Panc1 (cell line): ENCODE measurements around the gene ARMCX6.

Experiments used
- CTCF ChIP-seq: fragments of 450-650 bp; IDR thresholded peaks from 2 replicates; pipeline ENCODE4 v1.5.1; 2017; ENCODE audit warnings: mild to moderate bottlenecking
- POLR2AphosphoS5 ChIP-seq: IDR thresholded peaks from 2 replicates; pipeline ENCODE4 v1.6.1; 2012; ENCODE audit warnings: mild to moderate bottlenecking, low read depth, low read length, moderate library complexity
- REST ChIP-seq, 2 experiments: IDR thresholded peaks; 2 replicates each; pipeline ENCODE4 v1.6.1; 2011 to 2012; ENCODE audit warnings: low read depth in 2 of 2, control low read depth in 1 of 2, low read length in 1 of 2, mild to moderate bottlenecking in 1 of 2, moderate library complexity in 1 of 2; ENCODE audit not compliant: insufficient read depth in 1 of 2
- SIN3A ChIP-seq: IDR thresholded peaks from 2 replicates; pipeline ENCODE4 v1.6.1; 2012; ENCODE audit warnings: low read depth, mild to moderate bottlenecking, low read length, moderate library complexity, borderline replicate concordance; ENCODE audit not compliant: insufficient read depth

- TF ChIP-seq SIN3A (no peak), CTCF (no peak), REST (IDR thresholded peaks at IDR 0.05; ENCODE audit: insufficient read depth in 1 of 2, low read depth in 2 of 2, low read length in 1 of 2) (no peak), POLR2AphosphoS5 (no peak)
These were observed 21.8 kb upstream of the ARMCX6 start for GRCh38 chrX:101639583-101639982.
